Measurements from ENCODE around the gene YBX2. TPM values are rescaled to one million over a fixed set of nuclear protein-coding genes. Genes with fewer than 3 reads are reported as not detected.
A peak's percentile ranks its signal among the peaks of the same experiment; 100 is the strongest.

YBX2 gene
- total RNA-seq, 1 donor from 2014 or later, result 4.3 TPM

DNA sequence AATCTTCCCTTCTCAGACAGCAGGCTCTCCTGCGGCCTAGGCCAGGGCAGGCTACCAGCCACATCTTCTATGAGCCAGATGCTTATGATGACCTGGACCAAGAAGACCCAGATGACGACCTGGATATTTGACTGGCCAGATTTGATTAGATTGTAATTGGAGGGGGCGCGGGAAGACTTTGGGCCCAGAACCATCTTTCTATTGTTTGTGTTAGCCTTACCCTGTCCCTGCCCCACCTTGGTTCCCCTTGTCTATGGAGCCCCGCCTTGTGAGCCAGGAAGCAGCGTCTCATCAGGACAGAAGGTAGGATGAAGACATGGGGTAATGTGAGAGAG lies 34.9 kb downstream of the YBX2 start:
- H3K4me1 Mint-ChIP-seq (ENCODE audit: low read depth), result peaks cover 33% of the 10 kb centered on the region
- H3K9me3 Mint-ChIP-seq (ENCODE audit: low read depth), result no peaks in the 10 kb centered on the region
- peaks cover 11% of the 10 kb centered on the region for H3K36me3 Mint-ChIP-seq (ENCODE audit: insufficient read depth)
- no peaks in the 10 kb centered on the region for H3K27me3 Mint-ChIP-seq
- TF ChIP-seq, protein P1, sequence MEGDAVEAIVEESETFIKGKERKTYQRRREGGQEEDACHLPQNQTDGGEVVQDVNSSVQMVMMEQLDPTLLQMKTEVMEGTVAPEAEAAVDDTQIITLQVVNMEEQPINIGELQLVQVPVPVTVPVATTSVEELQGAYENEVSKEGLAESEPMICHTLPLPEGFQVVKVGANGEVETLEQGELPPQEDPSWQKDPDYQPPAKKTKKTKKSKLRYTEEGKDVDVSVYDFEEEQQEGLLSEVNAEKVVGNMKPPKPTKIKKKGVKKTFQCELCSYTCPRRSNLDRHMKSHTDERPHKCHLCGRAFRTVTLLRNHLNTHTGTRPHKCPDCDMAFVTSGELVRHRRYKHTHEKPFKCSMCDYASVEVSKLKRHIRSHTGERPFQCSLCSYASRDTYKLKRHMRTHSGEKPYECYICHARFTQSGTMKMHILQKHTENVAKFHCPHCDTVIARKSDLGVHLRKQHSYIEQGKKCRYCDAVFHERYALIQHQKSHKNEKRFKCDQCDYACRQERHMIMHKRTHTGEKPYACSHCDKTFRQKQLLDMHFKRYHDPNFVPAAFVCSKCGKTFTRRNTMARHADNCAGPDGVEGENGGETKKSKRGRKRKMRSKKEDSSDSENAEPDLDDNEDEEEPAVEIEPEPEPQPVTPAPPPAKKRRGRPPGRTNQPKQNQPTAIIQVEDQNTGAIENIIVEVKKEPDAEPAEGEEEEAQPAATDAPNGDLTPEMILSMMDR (IDR thresholded peaks at IDR 0.05; ENCODE audit: unreplicated experiment), result no peak
- peak overlapping the region; percentile 41 for H3K4me3 Mint-ChIP-seq (ENCODE audit: low read depth)
- H3K27ac Mint-ChIP-seq, result peak overlapping the region; percentile 89
- no peak for DNase-seq (ENCODE audit: low spot score, unreplicated experiment)

DNA sequence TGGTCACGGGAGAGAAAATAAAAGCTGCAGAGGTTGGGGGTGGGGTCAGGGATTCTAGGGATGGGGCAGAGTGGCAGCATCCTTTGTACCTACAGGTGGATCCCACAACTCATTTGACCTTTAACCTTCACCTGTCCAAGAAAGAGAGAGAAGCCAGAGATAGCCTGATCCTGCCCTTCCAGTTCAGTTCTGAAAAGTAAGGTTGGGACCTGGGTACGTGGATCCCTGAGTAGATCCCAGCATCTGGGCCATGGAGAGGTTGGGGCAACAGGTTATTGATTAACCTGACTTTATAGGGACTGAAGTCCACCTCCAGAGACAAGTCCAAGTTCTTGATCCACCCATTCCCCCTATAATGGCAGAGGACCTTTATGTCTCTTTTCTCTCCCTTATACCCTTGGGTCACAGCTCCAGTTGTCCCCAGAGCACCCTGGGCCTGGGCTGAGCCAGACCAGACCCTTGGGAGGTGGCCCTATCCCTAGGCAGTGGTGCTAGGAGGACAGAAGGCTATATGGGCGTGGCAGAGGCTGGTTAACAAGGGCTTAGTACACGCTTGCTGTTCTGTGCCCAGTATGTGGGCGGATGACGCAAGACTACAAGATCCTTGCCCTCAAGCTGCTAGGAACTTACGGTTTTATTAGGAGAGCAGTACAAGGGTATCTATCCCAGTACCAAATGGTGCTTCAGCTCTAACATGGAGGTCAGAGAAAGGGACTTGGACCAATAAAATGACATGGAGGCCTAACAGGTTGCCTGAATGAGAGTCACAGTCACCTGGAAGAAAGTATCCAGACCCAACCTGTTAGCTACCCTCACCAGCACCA lies 35.5 kb downstream of the YBX2 start:
- peaks cover 33% of the 10 kb centered on the region for H3K4me1 Mint-ChIP-seq (ENCODE audit: low read depth)

DNA sequence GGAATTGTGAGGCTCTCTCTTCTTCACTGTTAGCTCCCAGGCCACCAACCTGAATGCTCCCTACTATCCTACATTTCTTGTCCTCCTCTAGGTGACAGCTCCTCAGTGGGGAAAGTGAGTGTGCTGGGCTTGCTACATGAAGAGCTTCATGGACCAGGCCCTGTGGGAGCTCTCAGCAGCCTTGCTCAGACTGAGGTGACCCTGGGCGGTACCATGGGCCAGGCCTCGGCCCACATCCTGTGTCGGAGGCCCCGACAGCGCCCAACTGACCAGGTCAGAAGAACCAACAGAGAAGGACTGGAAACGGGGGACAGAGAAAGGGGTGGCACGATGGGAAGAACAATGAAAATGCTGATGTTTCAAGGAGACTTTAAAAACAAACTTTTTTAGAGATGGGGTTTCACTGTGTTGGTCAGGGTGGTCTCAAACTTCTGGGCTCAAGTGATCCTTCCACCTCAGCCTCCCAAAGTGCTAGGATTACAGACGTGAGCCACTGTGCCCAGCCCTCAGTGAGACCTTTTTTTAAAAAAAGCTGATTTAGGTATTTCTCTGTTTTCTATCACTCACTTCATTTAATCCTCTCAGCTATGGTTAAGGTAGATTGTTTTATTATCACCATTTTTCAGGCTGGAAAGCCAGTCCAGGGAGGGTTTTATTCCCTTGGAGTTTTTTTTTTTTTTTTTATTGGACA lies 37.5 kb downstream of the YBX2 start:
- no peak for DNase-seq (ENCODE audit: low spot score, unreplicated experiment)
- Mint-ChIP-seq H3K9me3 (ENCODE audit: low read depth) (no peaks in the 10 kb centered on the region), H3K27ac (peak overlapping the region; percentile 78), H3K36me3 (ENCODE audit: insufficient read depth) (peaks cover 13% of the 10 kb centered on the region), H3K4me1 (ENCODE audit: low read depth) (peaks cover 30% of the 10 kb centered on the region), H3K4me3 (ENCODE audit: low read depth) (no peak overlapping the region), H3K27me3 (no peaks in the 10 kb centered on the region)
- TF ChIP-seq, protein P1 (IDR thresholded peaks at IDR 0.05; ENCODE audit: unreplicated experiment), result no peak

More for the DNA sequence above, 35.5 kb downstream of the YBX2 start:
- TF ChIP-seq, protein P1 (IDR thresholded peaks at IDR 0.05; ENCODE audit: unreplicated experiment), result no peak
- H3K9me3 Mint-ChIP-seq (ENCODE audit: low read depth), result no peaks in the 10 kb centered on the region
- peaks cover 11% of the 10 kb centered on the region for H3K36me3 Mint-ChIP-seq (ENCODE audit: insufficient read depth)
- DNase-seq (ENCODE audit: low spot score, unreplicated experiment), result no peak
- H3K27ac Mint-ChIP-seq, result peak overlapping the region; percentile 89
- H3K27me3 Mint-ChIP-seq, result no peaks in the 10 kb centered on the region
- H3K4me3 Mint-ChIP-seq (ENCODE audit: low read depth), result peak overlapping the region; percentile 41

DNA sequence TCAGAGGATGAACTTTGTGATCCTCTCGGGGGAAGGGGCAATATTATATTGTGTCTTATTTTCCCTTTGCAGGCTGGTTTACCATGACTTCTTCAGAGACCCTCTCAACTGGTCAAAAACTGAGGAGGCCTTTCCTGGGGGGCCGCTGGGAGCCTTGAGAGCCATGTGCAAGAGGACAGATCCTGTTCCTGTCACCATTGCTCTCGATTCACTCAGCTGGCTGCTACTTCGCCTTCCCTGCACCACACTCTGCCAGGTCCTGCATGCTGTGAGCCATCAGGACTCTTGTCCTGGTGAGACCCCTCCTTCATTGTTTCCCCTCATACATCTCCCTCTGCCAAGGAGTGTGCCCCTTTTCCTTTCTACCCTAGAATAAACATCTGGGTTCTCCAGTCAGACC lies 39.9 kb downstream of the YBX2 start:
- Mint-ChIP-seq H3K27ac (no peak overlapping the region), H3K9me3 (ENCODE audit: low read depth) (no peaks in the 10 kb centered on the region), H3K4me1 (ENCODE audit: low read depth) (peaks cover 32% of the 10 kb centered on the region), H3K27me3 (no peaks in the 10 kb centered on the region), H3K36me3 (ENCODE audit: insufficient read depth) (peaks cover 13% of the 10 kb centered on the region), H3K4me3 (ENCODE audit: low read depth) (peak overlapping the region; percentile 50)
- DNase-seq (ENCODE audit: low spot score, unreplicated experiment), result no peak
- TF ChIP-seq, protein P1 (IDR thresholded peaks at IDR 0.05; ENCODE audit: unreplicated experiment), result no peak

DNA sequence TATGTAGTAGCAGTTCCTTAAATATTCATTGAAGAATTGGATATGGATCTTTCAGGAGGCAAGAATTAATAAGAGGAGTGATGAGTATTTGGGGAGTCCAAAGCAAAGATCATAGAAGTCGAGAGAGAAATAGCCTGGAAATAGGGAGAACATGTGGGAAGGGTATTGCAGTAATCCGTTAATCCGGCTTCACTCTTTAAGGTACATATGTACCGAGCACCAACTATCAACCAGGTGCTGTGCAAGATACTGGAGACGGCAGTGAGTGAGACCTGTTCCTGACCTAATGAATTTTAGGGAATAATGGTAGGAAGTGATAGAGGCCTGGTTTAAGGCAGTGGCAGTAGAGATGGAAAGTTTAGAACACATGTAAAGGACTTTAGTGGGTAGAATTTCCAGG lies 41.4 kb downstream of the YBX2 start:
- H3K27ac Mint-ChIP-seq, result peak overlapping the region; percentile 100
- no peaks in the 10 kb centered on the region for H3K9me3 Mint-ChIP-seq (ENCODE audit: low read depth)
- H3K27me3 Mint-ChIP-seq, result no peaks in the 10 kb centered on the region

More for the DNA sequence above, 41.4 kb downstream of the YBX2 start:
- no peak for DNase-seq (ENCODE audit: low spot score, unreplicated experiment)
- H3K4me3 Mint-ChIP-seq (ENCODE audit: low read depth), result peak overlapping the region; percentile 97
- peaks cover 25% of the 10 kb centered on the region for H3K4me1 Mint-ChIP-seq (ENCODE audit: low read depth)
- peaks cover 9% of the 10 kb centered on the region for H3K36me3 Mint-ChIP-seq (ENCODE audit: insufficient read depth)
- TF ChIP-seq, protein P1 (IDR thresholded peaks at IDR 0.05; ENCODE audit: unreplicated experiment), result no peak
